Femur (tissue), 1 donor: Measurements from ENCODE around the gene CRLF1.

Source experiments
- DNase-seq: peaks from one replicate; pipeline ENCODE4 v3.0.0-alpha.2; 2017

CRLF1 gene

DNA sequence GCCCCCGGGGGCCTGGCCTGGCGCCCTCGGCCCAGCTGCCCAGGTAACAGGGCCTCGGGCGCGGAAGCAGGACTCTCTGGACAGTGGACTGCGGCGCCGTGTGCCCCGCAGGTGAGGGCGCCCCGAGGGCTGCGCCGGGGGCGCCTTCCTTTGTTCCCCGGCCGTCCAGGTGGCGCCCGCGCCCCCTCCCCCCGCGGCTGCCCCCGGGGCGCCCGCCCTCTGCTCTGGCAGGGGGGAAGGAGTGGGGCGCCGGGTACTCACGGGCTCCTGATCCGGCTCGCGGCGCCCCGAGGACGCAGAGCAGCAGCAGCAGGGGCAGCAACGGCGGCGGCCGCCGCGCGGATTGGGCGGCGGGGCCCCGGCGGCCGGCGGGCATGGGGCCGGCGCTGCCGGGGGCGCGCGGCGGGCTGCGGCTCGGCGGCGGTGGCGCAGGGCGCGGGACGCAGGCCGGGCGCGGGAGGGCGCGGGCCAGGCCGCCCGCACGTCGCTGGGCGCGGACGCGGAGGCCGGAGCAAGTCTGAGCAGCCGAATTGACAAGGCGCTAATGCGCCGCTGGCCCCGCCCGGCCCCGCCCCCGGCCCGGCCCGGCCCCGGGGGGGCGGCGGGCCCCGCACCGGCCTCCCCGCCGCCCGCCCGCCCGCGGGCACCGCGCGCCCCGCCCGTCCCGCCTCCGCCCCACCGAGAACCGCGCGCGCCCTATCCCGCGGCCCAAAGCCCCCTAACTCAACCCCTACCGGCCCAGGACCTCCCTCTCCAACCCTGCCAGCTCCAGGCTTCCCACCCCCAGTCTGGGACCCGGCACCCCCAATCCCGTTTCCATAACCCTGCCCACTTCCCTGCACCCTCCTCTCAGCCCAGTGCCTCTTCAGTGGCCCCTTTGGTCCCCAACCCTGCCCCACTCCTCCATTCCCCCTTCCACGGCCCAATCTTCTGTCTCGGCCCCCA is at the start of gene CRLF1:
CRLF1 (minus strand) TSS at position 519 of the 945 bp plus-strand sequence; CDS start at position 376, 143 bp downstream.
- DNase-seq: no peak

- DNase-seq: no peak
Measured at GRCh38 chr19:18655173-18655844, 48.7 kb upstream of the CRLF1 start.

DNA sequence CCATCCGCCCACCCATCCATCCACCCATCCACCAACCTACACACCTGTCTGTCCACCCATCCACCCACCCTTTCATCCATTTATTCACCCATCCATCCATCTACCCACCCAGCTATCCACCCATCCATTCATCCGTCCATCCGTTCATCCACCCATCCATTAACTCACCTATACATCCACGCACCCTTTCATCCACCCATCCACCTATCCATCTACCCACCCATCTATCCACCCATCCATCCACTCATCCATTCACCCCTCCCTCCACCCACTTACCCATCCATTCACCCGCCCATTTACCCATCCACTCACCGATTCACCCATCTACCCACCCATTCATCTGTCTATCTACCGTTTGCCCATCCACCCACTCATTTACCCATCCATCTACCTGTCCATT is 47.9 kb upstream of the CRLF1 start:
- DNase-seq: no peak

GRCh38 chr19:18653853-18654252 is 47.3 kb upstream of the CRLF1 start:
- DNase-seq: no peak

DNA sequence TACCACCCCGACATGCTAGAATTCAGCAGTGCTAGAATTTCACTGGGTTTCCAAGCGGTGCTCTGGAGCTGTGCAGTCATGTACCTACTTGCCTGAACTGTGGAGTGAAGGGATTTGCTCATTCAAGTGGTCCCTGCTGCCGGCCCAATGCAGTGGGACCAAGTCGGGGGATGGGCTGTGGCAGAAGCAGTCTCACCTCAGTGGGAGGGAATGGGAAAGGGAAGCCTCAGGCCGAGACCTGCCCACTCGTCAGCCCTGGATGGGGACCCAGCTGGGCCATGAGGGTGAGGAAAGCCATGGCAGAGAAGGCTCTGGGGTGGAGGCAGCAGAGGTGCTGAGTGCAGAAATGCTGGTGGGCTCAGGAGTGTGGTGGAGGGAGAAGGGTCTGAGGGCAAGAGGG is 45.1 kb upstream of the CRLF1 start:
- no peak for DNase-seq

DNA sequence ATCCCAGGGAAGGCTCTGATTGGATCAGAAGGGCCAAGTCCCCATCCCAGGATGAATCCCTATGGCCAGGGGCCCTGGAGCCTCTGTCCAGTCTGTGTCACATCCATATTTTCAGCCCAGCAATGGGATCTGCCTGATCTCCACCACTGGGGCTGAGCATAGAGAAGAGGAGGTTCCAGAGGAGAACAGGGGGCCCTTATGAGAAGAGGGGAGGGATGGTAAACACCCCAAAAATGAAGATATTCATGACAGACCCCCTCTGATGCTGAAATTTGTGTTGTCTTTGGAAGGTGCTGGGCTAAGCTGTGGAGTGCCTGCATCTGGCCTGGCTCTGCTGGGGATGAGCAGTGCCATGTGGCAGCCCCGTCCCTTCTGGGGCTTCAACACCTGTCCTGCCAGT is 44.7 kb upstream of the CRLF1 start:
- DNase-seq: no peak

DNA sequence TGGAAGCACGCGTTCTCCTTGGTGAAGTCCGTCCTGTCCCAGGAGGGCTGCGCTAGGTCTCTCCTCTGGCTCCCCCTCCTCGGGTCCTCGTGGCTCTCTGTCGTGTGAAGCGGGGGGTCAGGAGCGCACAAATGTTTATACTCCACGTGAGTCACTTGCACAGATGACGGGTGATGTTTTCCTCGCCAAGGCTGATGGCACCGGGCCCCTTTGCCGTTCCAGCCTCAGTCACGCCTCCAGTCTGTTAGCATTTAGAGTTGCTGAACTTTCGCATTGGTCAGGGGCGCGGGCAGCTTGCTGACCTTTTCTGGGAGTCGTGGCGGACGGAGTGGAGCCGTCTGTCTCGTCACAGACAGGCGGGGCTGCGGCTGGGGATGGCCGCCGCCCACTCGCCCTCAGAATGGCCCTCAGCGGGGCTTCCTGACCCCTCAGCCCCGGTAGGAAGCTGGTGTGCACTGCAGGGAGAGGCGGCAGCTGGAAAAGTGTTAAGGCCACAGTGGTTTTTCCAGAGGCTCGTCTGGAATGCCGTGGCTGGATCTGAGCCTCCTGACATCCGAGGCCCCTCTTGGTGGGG is 44.0 kb upstream of the CRLF1 start:
- DNase-seq: peak; percentile 86

- DNase-seq: peak; percentile 73
Measured at GRCh38 chr19:18650021-18650390, 43.4 kb upstream of the CRLF1 start.

- peak; percentile 91 for DNase-seq
Measured at GRCh38 chr19:18649371-18650020, 42.9 kb upstream of the CRLF1 start.

GRCh38 chr19:18648973-18649315 is 42.3 kb upstream of the CRLF1 start:
- DNase-seq: peak; percentile 42

GRCh38 chr19:18647807-18648206 is 41.2 kb upstream of the CRLF1 start:
- DNase-seq: no peak

DNA sequence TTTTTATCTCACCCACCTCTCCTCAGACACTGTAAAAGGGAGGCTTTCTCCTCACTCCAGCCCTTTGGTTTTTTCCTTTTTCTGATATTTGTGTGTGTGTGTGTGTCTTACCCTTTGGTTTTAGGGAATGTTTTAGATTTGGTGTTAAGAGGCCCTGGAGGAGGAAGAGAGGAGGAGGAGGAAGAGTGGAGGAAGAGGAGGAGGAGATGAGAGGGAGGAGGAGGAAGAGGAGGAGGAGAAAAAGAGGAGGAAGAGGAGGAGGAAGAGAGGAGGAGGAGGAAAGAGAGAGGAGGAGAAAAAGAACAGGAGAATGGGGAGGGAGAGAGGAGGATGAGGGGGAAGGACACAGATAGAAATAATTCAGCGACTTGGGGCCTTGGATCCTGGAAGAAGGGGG is 40.8 kb upstream of the CRLF1 start:
- no peak for DNase-seq

- peak; percentile 36 for DNase-seq
Measured at GRCh38 chr19:18646535-18647370, 40.2 kb upstream of the CRLF1 start.

DNA sequence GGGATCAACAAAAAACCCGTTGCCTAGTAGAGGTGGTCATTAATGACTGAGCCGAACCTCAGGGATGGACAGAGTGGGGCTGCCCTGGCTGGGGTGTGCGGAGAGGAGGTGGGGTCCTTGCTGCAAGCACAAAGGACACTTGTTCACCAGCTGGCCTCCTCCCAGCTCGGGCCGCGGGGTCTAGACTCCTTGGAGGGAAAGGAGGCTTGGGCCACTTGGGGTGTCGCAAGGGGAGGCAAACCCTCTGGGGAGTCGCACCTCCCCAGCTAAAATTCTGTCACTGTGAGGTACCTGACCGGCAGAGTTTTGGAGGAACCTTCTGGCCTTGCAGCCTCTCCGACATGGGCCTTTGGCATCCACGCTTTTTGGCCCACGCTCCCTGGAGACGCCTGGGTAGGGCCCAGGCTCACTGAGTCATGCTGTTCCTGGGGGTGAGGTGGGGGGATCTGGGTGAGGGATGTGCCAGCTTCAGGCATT is 38.5 kb upstream of the CRLF1 start:
- no peak for DNase-seq

DNA sequence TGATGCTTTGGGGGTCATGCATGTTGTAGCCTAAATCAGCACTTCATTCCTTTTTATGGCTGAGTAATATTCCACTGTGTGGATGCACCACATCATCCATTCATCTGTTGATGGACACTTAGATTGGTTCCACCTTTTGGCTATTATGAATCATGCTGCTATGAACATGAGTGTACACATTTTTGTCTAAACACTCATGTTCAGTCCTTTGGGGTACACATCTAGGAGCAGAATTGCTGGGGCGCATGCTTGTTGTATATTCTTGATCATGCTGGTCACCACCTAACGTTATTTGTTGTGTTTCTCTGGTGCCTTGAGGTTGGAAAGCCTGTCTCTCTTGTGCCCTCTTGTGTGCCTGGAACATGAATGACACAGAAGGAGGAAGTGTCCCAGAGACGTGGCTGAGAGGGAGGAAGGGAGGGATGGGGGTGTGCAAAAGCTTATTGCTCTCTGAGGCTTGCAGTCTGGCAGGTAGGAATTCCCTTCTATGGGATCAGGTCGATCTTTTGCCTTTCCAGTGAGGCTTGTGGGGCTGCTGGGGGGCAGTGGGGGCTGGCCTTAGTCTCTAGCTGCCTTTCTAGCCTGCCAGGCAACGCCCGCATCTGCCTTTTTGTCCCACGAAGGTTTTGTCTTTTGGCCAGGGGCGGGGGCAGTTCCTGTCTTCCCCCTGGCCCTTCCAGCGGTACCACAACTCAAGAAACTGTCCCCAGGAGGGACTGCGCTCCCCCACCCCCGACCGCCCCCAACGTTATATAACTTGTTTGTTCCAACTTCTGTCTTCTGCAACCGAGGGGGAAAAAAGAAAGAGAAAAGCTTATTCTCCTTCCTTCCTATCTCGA is 37.8 kb upstream of the CRLF1 start:
- no peak for DNase-seq

GRCh38 chr19:18639706-18640243 is 33.2 kb upstream of the CRLF1 start:
- DNase-seq: no peak

- no peak for DNase-seq
Measured at GRCh38 chr19:18637673-18638630, 31.4 kb upstream of the CRLF1 start.

GRCh38 chr19:18636969-18637629 is 30.5 kb upstream of the CRLF1 start, which contains the start of gene KLHL26:
KLHL26 (plus strand) TSS chr19:18637028; CDS start chr19:18637055, 27 bp downstream.
- DNase-seq: no peak
